ENCODE data around the gene LLGL2. TPM values are rescaled to one million over a fixed set of nuclear protein-coding genes. Genes with fewer than 3 reads are reported as not detected.
"Not testable (repeated sequence)": the region's sequence is repeated elsewhere in the genome, so short reads cannot be mapped to it uniquely, and the experiment has no call there.

LLGL2 gene
- polyA plus RNA-seq, 1 donor (not counting 4 experiments of a cell fraction or from before 2014, with no cell fraction given): 13.8 TPM

- dilution Hi-C loops (cut with MboI; ENCODE audit: extremely low pct_ligation_motif_present, low sequenced_read_pairs): no loop called here
- no peak overlapping the region for H3K4me3 ChIP-seq (ENCODE audit: control insufficient read depth in 2 of 3, extremely low read depth in 1 of 3, insufficient read depth in 2 of 3, low read depth in 1 of 3, low read length in 3 of 3)
- H3K9me1 ChIP-seq (ENCODE audit: control insufficient read depth, extremely low read depth, insufficient read depth, low read length): peaks cover 7% of the 10 kb centered on the region
- no peaks in the 10 kb centered on the region for H3K27me3 ChIP-seq (ENCODE audit: control insufficient read depth, extremely low read depth, insufficient read depth, low read length)
- H3K9ac ChIP-seq (ENCODE audit: control insufficient read depth, extremely low read depth, insufficient read depth, low read length): no peak overlapping the region
- H3K27ac ChIP-seq (ENCODE audit: control insufficient read depth, insufficient read depth, low read length): no peak overlapping the region
- peaks cover 11 to 18% of the 10 kb centered on the region in 2 experiments for H3K36me3 ChIP-seq (ENCODE audit: control insufficient read depth in 2 of 2, extremely low read depth in 1 of 2, insufficient read depth in 2 of 2, low read length in 2 of 2)
- TF ChIP-seq, protein P1, sequence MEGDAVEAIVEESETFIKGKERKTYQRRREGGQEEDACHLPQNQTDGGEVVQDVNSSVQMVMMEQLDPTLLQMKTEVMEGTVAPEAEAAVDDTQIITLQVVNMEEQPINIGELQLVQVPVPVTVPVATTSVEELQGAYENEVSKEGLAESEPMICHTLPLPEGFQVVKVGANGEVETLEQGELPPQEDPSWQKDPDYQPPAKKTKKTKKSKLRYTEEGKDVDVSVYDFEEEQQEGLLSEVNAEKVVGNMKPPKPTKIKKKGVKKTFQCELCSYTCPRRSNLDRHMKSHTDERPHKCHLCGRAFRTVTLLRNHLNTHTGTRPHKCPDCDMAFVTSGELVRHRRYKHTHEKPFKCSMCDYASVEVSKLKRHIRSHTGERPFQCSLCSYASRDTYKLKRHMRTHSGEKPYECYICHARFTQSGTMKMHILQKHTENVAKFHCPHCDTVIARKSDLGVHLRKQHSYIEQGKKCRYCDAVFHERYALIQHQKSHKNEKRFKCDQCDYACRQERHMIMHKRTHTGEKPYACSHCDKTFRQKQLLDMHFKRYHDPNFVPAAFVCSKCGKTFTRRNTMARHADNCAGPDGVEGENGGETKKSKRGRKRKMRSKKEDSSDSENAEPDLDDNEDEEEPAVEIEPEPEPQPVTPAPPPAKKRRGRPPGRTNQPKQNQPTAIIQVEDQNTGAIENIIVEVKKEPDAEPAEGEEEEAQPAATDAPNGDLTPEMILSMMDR (optimal IDR thresholded peaks at IDR 0.05 in 1 of 3, IDR thresholded peaks at IDR 0.05 in 1 of 3, conservative IDR thresholded peaks at IDR 0.05 in 1 of 3; ENCODE audit: extremely low read depth in 1 of 3, insufficient read depth in 2 of 3, low read length in 3 of 3): no peak
- TF ChIP-seq EZH2 (IDR thresholded peaks at IDR 0.05; ENCODE audit: low read length): no peak
- H4K20me1 ChIP-seq (ENCODE audit: control insufficient read depth, extremely low read depth, insufficient read depth, low read length): peaks cover 8% of the 10 kb centered on the region
- no peak overlapping the region for H3K4me2 ChIP-seq (ENCODE audit: control insufficient read depth, extremely low read depth, insufficient read depth, low read depth, low read length)
- FAIRE-seq (peak; percentile 13), DNase-seq (ENCODE audit: low read depth, low spot score) (no peak)
- peaks cover 15% of the 10 kb centered on the region for H3K79me2 ChIP-seq (ENCODE audit: control insufficient read depth, insufficient read depth, low read length)
- H3K9me3 ChIP-seq (ENCODE audit: control insufficient read depth, low read depth, low read length): no peaks in the 10 kb centered on the region
- peaks cover 22% of the 10 kb centered on the region for H3K4me1 ChIP-seq (ENCODE audit: control insufficient read depth, extremely low read depth, insufficient read depth, low read length)
- no peak overlapping the region for H2AFZ ChIP-seq (ENCODE audit: control insufficient read depth, low read length)
Observed at GRCh38 chr17:75518201-75518600, 7.3 kb upstream of the LLGL2 start.

DNA sequence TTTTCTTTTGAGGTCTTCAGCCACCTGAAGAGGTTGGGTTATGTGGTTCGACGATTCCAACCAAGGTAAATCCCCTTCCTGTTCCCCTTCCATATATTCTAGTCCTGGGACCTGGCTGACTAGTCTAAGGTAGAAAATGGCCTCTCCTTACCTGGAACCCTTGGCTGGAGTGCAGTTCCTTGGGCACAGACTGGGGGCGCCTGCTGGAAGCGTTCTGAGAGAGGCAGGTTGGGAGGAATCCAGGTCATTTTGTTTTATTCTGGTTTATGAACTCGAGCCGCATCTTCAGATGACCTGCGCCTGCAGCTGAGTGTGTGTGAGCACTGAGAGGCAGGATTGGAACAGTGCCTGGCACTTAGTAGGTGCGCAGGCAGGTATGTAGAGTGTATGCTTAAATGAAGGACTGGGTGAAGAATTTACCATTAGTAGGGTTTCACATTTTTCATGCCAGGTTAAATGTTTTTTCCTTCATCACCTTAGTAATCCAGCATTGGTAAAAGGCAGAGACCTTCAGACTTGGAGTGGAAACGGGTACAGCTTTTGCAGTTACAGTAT, 6.4 kb upstream of the LLGL2 start:
- peaks cover 4% of the 10 kb centered on the region for H3K9me1 ChIP-seq (ENCODE audit: control insufficient read depth, extremely low read depth, insufficient read depth, low read length)
- H3K27ac ChIP-seq (ENCODE audit: control insufficient read depth, insufficient read depth, low read length): no peak overlapping the region
- no peaks in the 10 kb centered on the region for H3K27me3 ChIP-seq (ENCODE audit: control insufficient read depth, extremely low read depth, insufficient read depth, low read length)
- no peak overlapping the region for H3K9ac ChIP-seq (ENCODE audit: control insufficient read depth, extremely low read depth, insufficient read depth, low read length)
- no peak overlapping the region for H3K4me2 ChIP-seq (ENCODE audit: control insufficient read depth, extremely low read depth, insufficient read depth, low read depth, low read length)
- peaks cover 5% of the 10 kb centered on the region for H4K20me1 ChIP-seq (ENCODE audit: control insufficient read depth, extremely low read depth, insufficient read depth, low read length)
- H3K36me3 ChIP-seq (ENCODE audit: control insufficient read depth in 2 of 2, extremely low read depth in 1 of 2, insufficient read depth in 2 of 2, low read length in 2 of 2): peaks cover 13 to 15% of the 10 kb centered on the region in 2 experiments
- H2AFZ ChIP-seq (ENCODE audit: control insufficient read depth, low read length): no peak overlapping the region
- no peaks in the 10 kb centered on the region for H3K9me3 ChIP-seq (ENCODE audit: control insufficient read depth, low read depth, low read length)
- no peak overlapping the region for H3K4me3 ChIP-seq (ENCODE audit: control insufficient read depth in 2 of 3, extremely low read depth in 1 of 3, insufficient read depth in 2 of 3, low read depth in 1 of 3, low read length in 3 of 3)
- TF ChIP-seq, protein P1 (optimal IDR thresholded peaks at IDR 0.05 in 1 of 3, IDR thresholded peaks at IDR 0.05 in 1 of 3, conservative IDR thresholded peaks at IDR 0.05 in 1 of 3; ENCODE audit: extremely low read depth in 1 of 3, insufficient read depth in 2 of 3, low read length in 3 of 3): peak in 1 of 3 experiments; percentile 26
- TF ChIP-seq EZH2 (IDR thresholded peaks at IDR 0.05; ENCODE audit: low read length): no peak
- no peak for FAIRE-seq
- no peak for DNase-seq (ENCODE audit: low read depth, low spot score)
- H3K4me1 ChIP-seq (ENCODE audit: control insufficient read depth, extremely low read depth, insufficient read depth, low read length): peaks cover 16% of the 10 kb centered on the region
- peaks cover 8% of the 10 kb centered on the region for H3K79me2 ChIP-seq (ENCODE audit: control insufficient read depth, insufficient read depth, low read length)
- dilution Hi-C loops (cut with MboI; ENCODE audit: extremely low pct_ligation_motif_present, low sequenced_read_pairs): no loop called here

GRCh38 chr17:75520413-75520812, 5.1 kb upstream of the LLGL2 start:
- DNase-seq (ENCODE audit: low read depth, low spot score); H3K9me1 ChIP-seq (ENCODE audit: control insufficient read depth, extremely low read depth, insufficient read depth, low read length); H3K27ac ChIP-seq (ENCODE audit: control insufficient read depth, insufficient read depth, low read length); H2AFZ ChIP-seq (ENCODE audit: control insufficient read depth, low read length); H3K4me1 ChIP-seq (ENCODE audit: control insufficient read depth, extremely low read depth, insufficient read depth, low read length); H3K79me2 ChIP-seq (ENCODE audit: control insufficient read depth, insufficient read depth, low read length); H3K27me3 ChIP-seq (ENCODE audit: control insufficient read depth, extremely low read depth, insufficient read depth, low read length); dilution Hi-C loops (cut with MboI; ENCODE audit: extremely low pct_ligation_motif_present, low sequenced_read_pairs); H3K4me3 ChIP-seq (ENCODE audit: control insufficient read depth in 2 of 3, extremely low read depth in 1 of 3, insufficient read depth in 2 of 3, low read depth in 1 of 3, low read length in 3 of 3); H3K9ac ChIP-seq (ENCODE audit: control insufficient read depth, extremely low read depth, insufficient read depth, low read length); H4K20me1 ChIP-seq (ENCODE audit: control insufficient read depth, extremely low read depth, insufficient read depth, low read length); H3K4me2 ChIP-seq (ENCODE audit: control insufficient read depth, extremely low read depth, insufficient read depth, low read depth, low read length); H3K9me3 ChIP-seq (ENCODE audit: control insufficient read depth, low read depth, low read length); FAIRE-seq: not testable (repeated sequence)
- peaks cover 13 to 14% of the 10 kb centered on the region in 2 experiments for H3K36me3 ChIP-seq (ENCODE audit: control insufficient read depth in 2 of 2, extremely low read depth in 1 of 2, insufficient read depth in 2 of 2, low read length in 2 of 2)

Data from keratinocyte (primary cell).